ENCODE data around the gene ENPP6.

Gene ENPP6

GRCh38 chr4:184100297-184100885, 117.3 kb downstream of the ENPP6 start:
- H3K9ac ChIP-seq (ENCODE audit: low read depth, low read length, poor library complexity, severe bottlenecking), result no peak overlapping the region
- no peak overlapping the region for H3K4me2 ChIP-seq (ENCODE audit: low read depth, low read length, poor library complexity, severe bottlenecking)
- H3K9me2 ChIP-seq (replicated peaks; ENCODE audit: low read depth, low read length), result no peaks in the 10 kb centered on the region
- H2AFZ ChIP-seq (ENCODE audit: low read length), result peak overlapping the region; percentile 18; the same call in 1 of the 2 replicates
- H3K9me3 ChIP-seq (ENCODE audit: insufficient read depth, low read depth, low read length), result no peaks in the 10 kb centered on the region
- H3K4me3 ChIP-seq (ENCODE audit: low read length, poor library complexity, severe bottlenecking), result no peak overlapping the region
- H3F3A ChIP-seq (ENCODE audit: low read depth), result no peaks in the 10 kb centered on the region
- no peaks in the 10 kb centered on the region for H3K4me1 ChIP-seq (ENCODE audit: insufficient read depth, low read length, poor library complexity, severe bottlenecking)
- no peaks in the 10 kb centered on the region for H3K27me3 ChIP-seq (ENCODE audit: insufficient read depth, low read length, poor library complexity, severe bottlenecking)
- H3K36me3 ChIP-seq (ENCODE audit: insufficient read depth, low read length), result no peaks in the 10 kb centered on the region
- no peak for TF ChIP-seq EZH2phosphoT487 (IDR thresholded peaks at IDR 0.05; ENCODE audit: borderline replicate concordance)
- peak; percentile 98 for TF ChIP-seq CTCF (conservative IDR thresholded peaks at IDR 0.05; ENCODE audit: low read length)
- H3K79me2 ChIP-seq (ENCODE audit: insufficient read depth, low read length), result no peaks in the 10 kb centered on the region
- no peaks in the 10 kb centered on the region for H4K20me1 ChIP-seq (ENCODE audit: insufficient read depth, low read length, poor library complexity, severe bottlenecking)

GRCh38 chr4:184099535-184099966, 118.1 kb downstream of the ENPP6 start:
- Histone ChIP-seq H3K36me3 (ENCODE audit: insufficient read depth, low read length) (no peaks in the 10 kb centered on the region), H3K9me3 (ENCODE audit: insufficient read depth, low read depth, low read length) (no peaks in the 10 kb centered on the region), H3K9ac (ENCODE audit: low read depth, low read length, poor library complexity, severe bottlenecking) (no peak overlapping the region), H3K27me3 (ENCODE audit: insufficient read depth, low read length, poor library complexity, severe bottlenecking) (no peaks in the 10 kb centered on the region), H3K9me2 (replicated peaks; ENCODE audit: low read depth, low read length) (no peaks in the 10 kb centered on the region), H4K20me1 (ENCODE audit: insufficient read depth, low read length, poor library complexity, severe bottlenecking) (no peaks in the 10 kb centered on the region), H3K4me2 (ENCODE audit: low read depth, low read length, poor library complexity, severe bottlenecking) (no peak overlapping the region), H2AFZ (ENCODE audit: low read length) (no peak overlapping the region), H3K4me3 (ENCODE audit: low read length, poor library complexity, severe bottlenecking) (no peak overlapping the region), H3K79me2 (ENCODE audit: insufficient read depth, low read length) (no peaks in the 10 kb centered on the region), H3F3A (ENCODE audit: low read depth) (no peaks in the 10 kb centered on the region), H3K4me1 (ENCODE audit: insufficient read depth, low read length, poor library complexity, severe bottlenecking) (no peaks in the 10 kb centered on the region)
- TF ChIP-seq CTCF (conservative IDR thresholded peaks at IDR 0.05; ENCODE audit: low read length) (no peak), EZH2phosphoT487 (IDR thresholded peaks at IDR 0.05; ENCODE audit: borderline replicate concordance) (no peak)

GRCh38 chr4:184099000-184099399, 118.7 kb downstream of the ENPP6 start:
- Histone ChIP-seq H3K4me3 (ENCODE audit: low read length, poor library complexity, severe bottlenecking) (no peak overlapping the region), H3K27me3 (ENCODE audit: insufficient read depth, low read length, poor library complexity, severe bottlenecking) (no peaks in the 10 kb centered on the region), H3K9me3 (ENCODE audit: insufficient read depth, low read depth, low read length) (no peaks in the 10 kb centered on the region), H4K20me1 (ENCODE audit: insufficient read depth, low read length, poor library complexity, severe bottlenecking) (no peaks in the 10 kb centered on the region), H3K9me2 (replicated peaks; ENCODE audit: low read depth, low read length) (no peaks in the 10 kb centered on the region), H3K4me2 (ENCODE audit: low read depth, low read length, poor library complexity, severe bottlenecking) (no peak overlapping the region), H3F3A (ENCODE audit: low read depth) (no peaks in the 10 kb centered on the region), H2AFZ (ENCODE audit: low read length) (no peak overlapping the region), H3K36me3 (ENCODE audit: insufficient read depth, low read length) (no peaks in the 10 kb centered on the region), H3K4me1 (ENCODE audit: insufficient read depth, low read length, poor library complexity, severe bottlenecking) (no peaks in the 10 kb centered on the region), H3K9ac (ENCODE audit: low read depth, low read length, poor library complexity, severe bottlenecking) (no peak overlapping the region), H3K79me2 (ENCODE audit: insufficient read depth, low read length) (no peaks in the 10 kb centered on the region)
- TF ChIP-seq CTCF (conservative IDR thresholded peaks at IDR 0.05; ENCODE audit: low read length) (no peak), EZH2phosphoT487 (IDR thresholded peaks at IDR 0.05; ENCODE audit: borderline replicate concordance) (no peak)
